Suprapubic skin (tissue), 4 donors: ENCODE results near the gene SRGAP1.

ENCODE experiments used
- POLR2A ChIP-seq, 2 donors: fragments of 450-650 bp; IDR thresholded peaks; one replicate each; pipeline ENCODE4 v1.6.1; 2017; ENCODE audit warnings: antibody characterized with exemption in 2 of 2, mild to moderate bottlenecking in 2 of 2, moderate library complexity in 2 of 2
- POLR2AphosphoS5 ChIP-seq, 3 donors: sonication (generic); formaldehyde crosslinking; IDR thresholded peaks; one replicate each; pipeline ENCODE4 v1.6.1; 2017; ENCODE audit warnings: antibody characterized with exemption in 3 of 3
- TF ChIP-seq, protein P1 (sequence below), 2 donors: fragments of 200-600 bp in 1 of 2; fragments of 450-650 bp in 1 of 2; sonication (generic) in 1 of 2; IDR thresholded peaks; one replicate each; pipeline ENCODE4 v1.5.1; 2016 to 2019; ENCODE audit warnings: antibody characterized with exemption in 2 of 2, mild to moderate bottlenecking in 1 of 2, moderate library complexity in 1 of 2

- TF ChIP-seq, protein P1, sequence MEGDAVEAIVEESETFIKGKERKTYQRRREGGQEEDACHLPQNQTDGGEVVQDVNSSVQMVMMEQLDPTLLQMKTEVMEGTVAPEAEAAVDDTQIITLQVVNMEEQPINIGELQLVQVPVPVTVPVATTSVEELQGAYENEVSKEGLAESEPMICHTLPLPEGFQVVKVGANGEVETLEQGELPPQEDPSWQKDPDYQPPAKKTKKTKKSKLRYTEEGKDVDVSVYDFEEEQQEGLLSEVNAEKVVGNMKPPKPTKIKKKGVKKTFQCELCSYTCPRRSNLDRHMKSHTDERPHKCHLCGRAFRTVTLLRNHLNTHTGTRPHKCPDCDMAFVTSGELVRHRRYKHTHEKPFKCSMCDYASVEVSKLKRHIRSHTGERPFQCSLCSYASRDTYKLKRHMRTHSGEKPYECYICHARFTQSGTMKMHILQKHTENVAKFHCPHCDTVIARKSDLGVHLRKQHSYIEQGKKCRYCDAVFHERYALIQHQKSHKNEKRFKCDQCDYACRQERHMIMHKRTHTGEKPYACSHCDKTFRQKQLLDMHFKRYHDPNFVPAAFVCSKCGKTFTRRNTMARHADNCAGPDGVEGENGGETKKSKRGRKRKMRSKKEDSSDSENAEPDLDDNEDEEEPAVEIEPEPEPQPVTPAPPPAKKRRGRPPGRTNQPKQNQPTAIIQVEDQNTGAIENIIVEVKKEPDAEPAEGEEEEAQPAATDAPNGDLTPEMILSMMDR (IDR thresholded peaks at IDR 0.05), result no peak
- TF ChIP-seq POLR2A (IDR thresholded peaks at IDR 0.05) (no peak), POLR2AphosphoS5 (IDR thresholded peaks at IDR 0.05) (no peak)
These were observed 1.2 kb downstream of the SRGAP1 start for GRCh38 chr12:63845726-63846125.
